ENCODE measurements around the gene TRAF2. TPM values are rescaled to one million over a fixed set of nuclear protein-coding genes. Genes with fewer than 3 reads are reported as not detected.

Gene TRAF2
- 11.6 TPM for total RNA-seq

GRCh38 chr9:136885950-136886578 is at the start of gene TRAF2:
Gene TRAF2 (plus strand): TSS chr9:136886516. CDS start chr9:136898741, 12,225 bp downstream.

GRCh38 chr9:136842380-136842948 is 43.9 kb upstream of the TRAF2 start, which contains the start of gene AJM1:
Gene AJM1 (plus strand): TSS chr9:136842478. CDS start chr9:136844415, 1,937 bp downstream.

GRCh38 chr9:136849038-136849959 is 37.0 kb upstream of the TRAF2 start, which contains the start of gene PHPT1:
Gene PHPT1 (plus strand): TSS chr9:136849409. CDS start chr9:136849431, 22 bp downstream.

GRCh38 chr9:136851941-136852663 is 34.2 kb upstream of the TRAF2 start, which contains the start of gene MAMDC4:
Gene MAMDC4 (plus strand): TSS chr9:136852346. CDS start chr9:136852417, 71 bp downstream.

GRCh38 chr9:136944519-136945332 is 58.4 kb downstream of the TRAF2 start, which contains the start of the genes C8G and FBXW5:
Gene C8G (plus strand): TSS chr9:136945243. CDS start chr9:136945321, 78 bp downstream.
Gene FBXW5 (minus strand): TSS chr9:136944738. CDS start chr9:136944083, 655 bp downstream.

GRCh38 chr9:136951541-136952320 is 65.4 kb downstream of the TRAF2 start, which contains the start of gene LCN12:
Gene LCN12 (plus strand): TSS chr9:136952273. CDS start chr9:136952328, 55 bp downstream.

Small RNA genes within 50 kb of the gene (small RNA-seq; reads per million reads assigned to genes)
- not detected for gene MIR4479 (ENCODE audit: low replicate concordance)

Other genes starting within 250 kb of the TRAF2 start
- 12.8 TPM for gene EGFL7, start 223.6 kb upstream of the TRAF2 start, total RNA-seq
- gene AGPAT2, start 199.1 kb upstream of the TRAF2 start, total RNA-seq: 1.9 TPM
- gene DIPK1B, start 173.9 kb upstream of the TRAF2 start, total RNA-seq: 37.9 TPM
- gene LCN10, start 143.6 kb upstream of the TRAF2 start, total RNA-seq: not detected
- not detected for gene LCN6, start 138.0 kb upstream of the TRAF2 start, total RNA-seq
- gene LCN8, start 128.3 kb upstream of the TRAF2 start, total RNA-seq: not detected
- gene LCN15, start 122.0 kb upstream of the TRAF2 start, total RNA-seq: not detected
- gene TMEM141, start 95.2 kb upstream of the TRAF2 start, total RNA-seq: 15.7 TPM
- 6.3 TPM for gene CCDC183, start 90.2 kb upstream of the TRAF2 start, total RNA-seq
- gene RABL6, start 78.6 kb upstream of the TRAF2 start, total RNA-seq: 54.5 TPM
- gene AJM1, start 44.0 kb upstream of the TRAF2 start, total RNA-seq: 1.9 TPM
- gene PHPT1, start 37.1 kb upstream of the TRAF2 start, total RNA-seq: 77.6 TPM
- gene MAMDC4, start 34.2 kb upstream of the TRAF2 start, total RNA-seq: 11.3 TPM
- 135 TPM for gene EDF1, start 20.2 kb upstream of the TRAF2 start, total RNA-seq
- 64.5 TPM for gene FBXW5, start 58.2 kb downstream of the TRAF2 start, total RNA-seq
- gene C8G, start 58.7 kb downstream of the TRAF2 start, total RNA-seq: not detected
- 0.94 TPM for gene LCN12, start 65.8 kb downstream of the TRAF2 start, total RNA-seq
- gene PTGDS, start 91.0 kb downstream of the TRAF2 start, total RNA-seq: 11.9 TPM
- gene LCNL1, start 96.5 kb downstream of the TRAF2 start, total RNA-seq: 0.94 TPM
- gene PAXX, start 105.9 kb downstream of the TRAF2 start, total RNA-seq: 14.7 TPM
- not detected for gene CLIC3, start 110.1 kb downstream of the TRAF2 start, total RNA-seq
- 45.4 TPM for gene ABCA2, start 141.7 kb downstream of the TRAF2 start, total RNA-seq
- gene FUT7, start 145.6 kb downstream of the TRAF2 start, total RNA-seq: not detected
- 34.4 TPM for gene NPDC1, start 159.7 kb downstream of the TRAF2 start, total RNA-seq
- 0.63 TPM for gene ENTPD2, start 167.5 kb downstream of the TRAF2 start, total RNA-seq
- 2.5 TPM for gene SAPCD2, start 184.0 kb downstream of the TRAF2 start, total RNA-seq
- gene UAP1L1, start 191.0 kb downstream of the TRAF2 start, total RNA-seq: 0.63 TPM
- gene MAN1B1, start 200.5 kb downstream of the TRAF2 start, total RNA-seq: 72.6 TPM
- 36.6 TPM for gene DPP7, start 228.2 kb downstream of the TRAF2 start, total RNA-seq